ENCODE measurements around the gene NRSN1. TPM values are rescaled to one million over a fixed set of nuclear protein-coding genes. Genes with fewer than 3 reads are reported as not detected.

The NRSN1 gene
- total and polyA plus RNA-seq, 4 donors: not detected

DNA sequence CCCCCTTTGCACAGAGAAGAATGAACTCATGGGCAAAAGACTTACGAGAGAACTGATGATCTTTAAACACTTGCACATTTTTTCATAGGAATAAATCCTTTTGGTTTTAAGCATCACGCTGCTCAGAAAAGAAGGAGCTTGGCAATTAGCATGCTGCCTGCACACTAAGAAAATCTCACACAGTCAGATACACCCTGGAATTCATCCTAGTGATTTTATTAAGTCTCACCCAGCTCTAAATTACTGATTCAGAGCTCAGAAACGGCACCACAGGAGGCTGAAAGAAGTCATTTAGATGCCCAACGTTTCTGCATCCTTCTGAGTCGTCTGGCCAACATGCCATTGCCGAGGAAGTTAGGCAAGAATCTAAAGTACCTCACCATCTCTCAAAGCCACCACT is 18.0 kb upstream of the NRSN1 start:
- Histone ChIP-seq H3K36me3 (ENCODE audit: control insufficient read depth in 4 of 4, insufficient read depth in 3 of 4, low read depth in 1 of 4, low read length in 3 of 4) (no peaks in the 10 kb centered on the region), H3K4me1 (ENCODE audit: control insufficient read depth in 4 of 4, insufficient read depth in 4 of 4, low read length in 3 of 4) (no peaks in the 10 kb centered on the region), H3K27me3 (ENCODE audit: control insufficient read depth in 4 of 4, insufficient read depth in 4 of 4, low read length in 3 of 4) (no peaks in the 10 kb centered on the region), H3K9me3 (ENCODE audit: control insufficient read depth in 4 of 4, low read length in 3 of 4) (no peaks in the 10 kb centered on the region), H3K9ac (ENCODE audit: low read depth in 1 of 2, low read length in 2 of 2) (no peak overlapping the region), H3K27ac (ENCODE audit: low read depth in 1 of 2, low read length in 2 of 2) (no peak overlapping the region), H3K4me3 (ENCODE audit: low read depth in 1 of 3, low read length in 3 of 3) (no peak overlapping the region)
- TF ChIP-seq HNF4G (IDR thresholded peaks at IDR 0.05): no peak
- TF ChIP-seq HNF4A (conservative IDR thresholded peaks at IDR 0.05): no peak
- no peak for TF ChIP-seq RAD21 (IDR thresholded peaks at IDR 0.05)
- no peak for TF ChIP-seq SP1 (IDR thresholded peaks at IDR 0.05)
- no peak for TF ChIP-seq FOXA1 (IDR thresholded peaks at IDR 0.05)
- no peak for TF ChIP-seq EGR1 (IDR thresholded peaks at IDR 0.05; ENCODE audit: low read depth in 2 of 2)
- no peak for TF ChIP-seq RXRA (IDR thresholded peaks at IDR 0.05)
- no peak for TF ChIP-seq FOXA2 (IDR thresholded peaks at IDR 0.05)
- 61% methylated on average over 6 of the region's 6 CpGs for WGBS
- no peak for DNase-seq (ENCODE audit: low spot score)

DNA sequence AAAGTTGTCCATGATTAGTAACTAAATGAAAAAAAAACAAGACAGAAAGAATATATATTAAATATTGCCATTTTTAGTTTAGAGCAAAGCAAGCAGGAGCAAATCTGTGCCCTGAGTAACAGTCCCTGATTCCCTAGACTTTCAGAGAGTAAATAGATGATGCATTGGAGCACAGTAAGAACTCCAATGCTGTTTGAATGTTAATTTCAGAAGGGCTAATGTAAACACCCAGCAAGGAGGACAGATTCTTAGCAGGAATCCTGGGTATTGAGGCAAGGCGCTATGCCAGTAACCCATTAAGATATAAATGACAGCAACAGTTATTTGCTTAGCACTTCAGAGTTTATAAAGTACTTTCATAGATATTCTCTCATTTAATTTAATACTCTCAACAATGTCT is 15.6 kb upstream of the NRSN1 start:
- no peak for DNase-seq (ENCODE audit: low spot score)
- no peak overlapping the region for H3K27ac ChIP-seq (ENCODE audit: low read depth in 1 of 2, low read length in 2 of 2)
- 6% methylated on average over 1 of the region's 1 CpG for WGBS
- H3K27me3 ChIP-seq (ENCODE audit: control insufficient read depth in 4 of 4, insufficient read depth in 4 of 4, low read length in 3 of 4): no peaks in the 10 kb centered on the region
- no peak overlapping the region for H3K4me3 ChIP-seq (ENCODE audit: low read depth in 1 of 3, low read length in 3 of 3)
- H3K4me1 ChIP-seq (ENCODE audit: control insufficient read depth in 4 of 4, insufficient read depth in 4 of 4, low read length in 3 of 4): no peaks in the 10 kb centered on the region
- H3K9me3 ChIP-seq (ENCODE audit: control insufficient read depth in 4 of 4, low read length in 3 of 4): no peaks in the 10 kb centered on the region
- TF ChIP-seq FOXA2 (IDR thresholded peaks at IDR 0.05) (no peak), JUND (IDR thresholded peaks at IDR 0.05) (no peak), HNF4G (IDR thresholded peaks at IDR 0.05) (no peak), GABPA (IDR thresholded peaks at IDR 0.05 in 1 of 2, conservative IDR thresholded peaks at IDR 0.05 in 1 of 2) (no peak), HNF4A (conservative IDR thresholded peaks at IDR 0.05) (no peak), FOXA1 (IDR thresholded peaks at IDR 0.05) (no peak), TAF1 (conservative IDR thresholded peaks at IDR 0.05) (no peak), SP1 (IDR thresholded peaks at IDR 0.05) (no peak), YY1 (IDR thresholded peaks at IDR 0.05) (no peak), EGR1 (IDR thresholded peaks at IDR 0.05; ENCODE audit: low read depth in 2 of 2) (no peak)
- TF ChIP-seq, protein P1, sequence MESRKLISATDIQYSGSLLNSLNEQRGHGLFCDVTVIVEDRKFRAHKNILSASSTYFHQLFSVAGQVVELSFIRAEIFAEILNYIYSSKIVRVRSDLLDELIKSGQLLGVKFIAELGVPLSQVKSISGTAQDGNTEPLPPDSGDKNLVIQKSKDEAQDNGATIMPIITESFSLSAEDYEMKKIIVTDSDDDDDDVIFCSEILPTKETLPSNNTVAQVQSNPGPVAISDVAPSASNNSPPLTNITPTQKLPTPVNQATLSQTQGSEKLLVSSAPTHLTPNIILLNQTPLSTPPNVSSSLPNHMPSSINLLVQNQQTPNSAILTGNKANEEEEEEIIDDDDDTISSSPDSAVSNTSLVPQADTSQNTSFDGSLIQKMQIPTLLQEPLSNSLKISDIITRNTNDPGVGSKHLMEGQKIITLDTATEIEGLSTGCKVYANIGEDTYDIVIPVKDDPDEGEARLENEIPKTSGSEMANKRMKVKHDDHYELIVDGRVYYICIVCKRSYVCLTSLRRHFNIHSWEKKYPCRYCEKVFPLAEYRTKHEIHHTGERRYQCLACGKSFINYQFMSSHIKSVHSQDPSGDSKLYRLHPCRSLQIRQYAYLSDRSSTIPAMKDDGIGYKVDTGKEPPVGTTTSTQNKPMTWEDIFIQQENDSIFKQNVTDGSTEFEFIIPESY (IDR thresholded peaks at IDR 0.05): no peak
- TF ChIP-seq, protein P2, sequence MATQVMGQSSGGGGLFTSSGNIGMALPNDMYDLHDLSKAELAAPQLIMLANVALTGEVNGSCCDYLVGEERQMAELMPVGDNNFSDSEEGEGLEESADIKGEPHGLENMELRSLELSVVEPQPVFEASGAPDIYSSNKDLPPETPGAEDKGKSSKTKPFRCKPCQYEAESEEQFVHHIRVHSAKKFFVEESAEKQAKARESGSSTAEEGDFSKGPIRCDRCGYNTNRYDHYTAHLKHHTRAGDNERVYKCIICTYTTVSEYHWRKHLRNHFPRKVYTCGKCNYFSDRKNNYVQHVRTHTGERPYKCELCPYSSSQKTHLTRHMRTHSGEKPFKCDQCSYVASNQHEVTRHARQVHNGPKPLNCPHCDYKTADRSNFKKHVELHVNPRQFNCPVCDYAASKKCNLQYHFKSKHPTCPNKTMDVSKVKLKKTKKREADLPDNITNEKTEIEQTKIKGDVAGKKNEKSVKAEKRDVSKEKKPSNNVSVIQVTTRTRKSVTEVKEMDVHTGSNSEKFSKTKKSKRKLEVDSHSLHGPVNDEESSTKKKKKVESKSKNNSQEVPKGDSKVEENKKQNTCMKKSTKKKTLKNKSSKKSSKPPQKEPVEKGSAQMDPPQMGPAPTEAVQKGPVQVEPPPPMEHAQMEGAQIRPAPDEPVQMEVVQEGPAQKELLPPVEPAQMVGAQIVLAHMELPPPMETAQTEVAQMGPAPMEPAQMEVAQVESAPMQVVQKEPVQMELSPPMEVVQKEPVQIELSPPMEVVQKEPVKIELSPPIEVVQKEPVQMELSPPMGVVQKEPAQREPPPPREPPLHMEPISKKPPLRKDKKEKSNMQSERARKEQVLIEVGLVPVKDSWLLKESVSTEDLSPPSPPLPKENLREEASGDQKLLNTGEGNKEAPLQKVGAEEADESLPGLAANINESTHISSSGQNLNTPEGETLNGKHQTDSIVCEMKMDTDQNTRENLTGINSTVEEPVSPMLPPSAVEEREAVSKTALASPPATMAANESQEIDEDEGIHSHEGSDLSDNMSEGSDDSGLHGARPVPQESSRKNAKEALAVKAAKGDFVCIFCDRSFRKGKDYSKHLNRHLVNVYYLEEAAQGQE (IDR thresholded peaks at IDR 0.05): no peak
- TF ChIP-seq, protein P3, sequence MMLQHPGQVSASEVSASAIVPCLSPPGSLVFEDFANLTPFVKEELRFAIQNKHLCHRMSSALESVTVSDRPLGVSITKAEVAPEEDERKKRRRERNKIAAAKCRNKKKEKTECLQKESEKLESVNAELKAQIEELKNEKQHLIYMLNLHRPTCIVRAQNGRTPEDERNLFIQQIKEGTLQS (IDR thresholded peaks at IDR 0.05): no peak
- no peak overlapping the region for H3K9ac ChIP-seq (ENCODE audit: low read depth in 1 of 2, low read length in 2 of 2)
- H3K36me3 ChIP-seq (ENCODE audit: control insufficient read depth in 4 of 4, insufficient read depth in 3 of 4, low read depth in 1 of 4, low read length in 3 of 4): no peaks in the 10 kb centered on the region

Data from liver (tissue), 9 donors.